GM06990 (cell line): ENCODE measurements around the gene ATP2A3.

ENCODE experiments used
- DNase-seq: peaks from one replicate; pipeline ENCODE4 v3.0.0-alpha.2; 2011; ENCODE audit not compliant: insufficient read length; ENCODE audit errors: extremely low read depth
- H3K27me3 ChIP-seq: replicated peaks from 2 replicates; pipeline ENCODE4 v1.6.0; 2011; ENCODE audit warnings: low read length; ENCODE audit not compliant: control insufficient read depth, insufficient read depth
- H3K36me3 ChIP-seq: 2 replicates; pipeline ENCODE4 v1.5.1; 2011; ENCODE audit warnings: low read length; ENCODE audit not compliant: control insufficient read depth, insufficient read depth
- H3K4me3 ChIP-seq: replicated peaks from 2 replicates; pipeline ENCODE4 v1.5.1; 2011; ENCODE audit warnings: low read depth, mild to moderate bottlenecking, control low read depth, low read length
- TF ChIP-seq, protein P1 (sequence below): IDR thresholded peaks from 2 replicates; pipeline ENCODE4 v1.5.1; 2011; ENCODE audit warnings: low read length, control low read depth, mild to moderate bottlenecking, inconsistent platforms; ENCODE audit not compliant: insufficient read depth, poor library complexity, severe bottlenecking

The ATP2A3 gene

DNA sequence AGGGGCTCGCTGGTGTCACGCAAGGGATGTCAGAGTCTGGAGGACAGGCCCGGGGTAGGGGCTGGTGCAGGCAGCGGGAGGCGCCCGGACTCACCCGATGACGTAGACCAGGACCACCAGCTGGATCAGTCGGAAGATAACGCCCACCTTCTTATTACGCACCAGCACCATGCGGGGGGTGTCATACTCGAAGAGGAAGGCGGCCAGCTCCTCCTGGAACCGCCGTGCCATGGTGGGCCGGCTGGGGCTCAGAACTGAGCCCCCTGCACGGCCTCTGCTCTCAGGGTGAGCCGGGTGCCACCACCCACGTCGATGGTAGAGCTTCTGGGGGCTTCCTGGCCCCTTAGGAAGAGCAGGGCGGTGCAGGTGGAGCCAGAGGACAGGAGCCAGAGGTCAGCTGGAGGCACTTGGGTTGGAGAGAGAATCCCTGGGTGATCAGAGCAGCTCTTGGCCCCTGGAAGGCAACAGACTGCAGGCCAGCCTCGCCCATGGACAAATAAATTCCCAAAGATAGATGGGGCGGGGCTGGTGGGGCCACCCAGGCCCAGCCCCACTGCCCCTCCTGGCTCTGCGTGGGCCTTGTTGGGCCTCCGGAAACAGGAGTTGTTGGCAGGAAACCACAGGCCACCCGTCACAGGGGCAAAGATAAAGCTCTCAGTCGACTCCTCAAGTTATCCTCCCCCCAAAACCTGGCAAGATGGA is 48.1 kb downstream of the ATP2A3 start, which contains the start of gene P2RX1:
Gene P2RX1 (minus strand): TSS at position 471 of the 702 bp plus-strand sequence. CDS start 240 bp downstream, at position 231.
- peak; percentile 56 for DNase-seq
- no peak within 1 kb of the TSS for H3K4me3 ChIP-seq
- H3K27me3 ChIP-seq: no peaks in the 10 kb centered on the region
- TF ChIP-seq, protein P1, sequence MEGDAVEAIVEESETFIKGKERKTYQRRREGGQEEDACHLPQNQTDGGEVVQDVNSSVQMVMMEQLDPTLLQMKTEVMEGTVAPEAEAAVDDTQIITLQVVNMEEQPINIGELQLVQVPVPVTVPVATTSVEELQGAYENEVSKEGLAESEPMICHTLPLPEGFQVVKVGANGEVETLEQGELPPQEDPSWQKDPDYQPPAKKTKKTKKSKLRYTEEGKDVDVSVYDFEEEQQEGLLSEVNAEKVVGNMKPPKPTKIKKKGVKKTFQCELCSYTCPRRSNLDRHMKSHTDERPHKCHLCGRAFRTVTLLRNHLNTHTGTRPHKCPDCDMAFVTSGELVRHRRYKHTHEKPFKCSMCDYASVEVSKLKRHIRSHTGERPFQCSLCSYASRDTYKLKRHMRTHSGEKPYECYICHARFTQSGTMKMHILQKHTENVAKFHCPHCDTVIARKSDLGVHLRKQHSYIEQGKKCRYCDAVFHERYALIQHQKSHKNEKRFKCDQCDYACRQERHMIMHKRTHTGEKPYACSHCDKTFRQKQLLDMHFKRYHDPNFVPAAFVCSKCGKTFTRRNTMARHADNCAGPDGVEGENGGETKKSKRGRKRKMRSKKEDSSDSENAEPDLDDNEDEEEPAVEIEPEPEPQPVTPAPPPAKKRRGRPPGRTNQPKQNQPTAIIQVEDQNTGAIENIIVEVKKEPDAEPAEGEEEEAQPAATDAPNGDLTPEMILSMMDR: no peak
- H3K36me3 ChIP-seq: no peaks in the 10 kb centered on the region

DNA sequence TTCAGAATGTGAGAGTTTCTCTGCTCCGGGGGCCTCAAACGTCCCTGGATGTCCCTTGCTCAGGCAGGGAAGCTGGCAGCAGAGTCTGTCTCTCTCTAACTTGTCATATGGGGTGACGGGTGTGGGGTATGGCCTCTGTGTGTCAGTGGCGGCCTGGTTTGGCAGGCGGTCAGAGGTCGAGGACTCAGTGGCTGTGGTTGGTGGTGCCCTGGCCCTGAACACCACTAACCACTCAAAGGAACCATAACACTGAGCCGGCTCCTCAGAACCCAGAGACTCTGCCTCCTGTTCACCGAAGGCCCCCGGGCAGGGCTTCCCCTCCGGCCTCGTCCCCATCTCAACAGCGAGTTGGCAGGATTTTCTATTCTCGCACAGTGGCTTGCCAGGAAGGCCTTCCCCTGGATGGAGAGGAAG is 48.6 kb downstream of the ATP2A3 start:
- no peaks in the 10 kb centered on the region for H3K27me3 ChIP-seq
- no peaks in the 10 kb centered on the region for H3K36me3 ChIP-seq
- TF ChIP-seq, protein P1: no peak
- no peak overlapping the region for H3K4me3 ChIP-seq
- peak; percentile 65 for DNase-seq

GRCh38 chr17:3914312-3914670 is 49.9 kb downstream of the ATP2A3 start:
- H3K4me3 ChIP-seq: peak overlapping the region; percentile 44
- H3K27me3 ChIP-seq: no peaks in the 10 kb centered on the region
- peak; percentile 78 for DNase-seq
- TF ChIP-seq, protein P1: no peak
- H3K36me3 ChIP-seq: no peaks in the 10 kb centered on the region

- peak; percentile 76 for DNase-seq
- peak overlapping the region; percentile 44 for H3K4me3 ChIP-seq
- H3K27me3 ChIP-seq: no peaks in the 10 kb centered on the region
- TF ChIP-seq, protein P1: peak; percentile 99
- no peaks in the 10 kb centered on the region for H3K36me3 ChIP-seq
These were observed 50.5 kb downstream of the ATP2A3 start for GRCh38 chr17:3913531-3914311.

GRCh38 chr17:3912827-3913226 is 51.4 kb downstream of the ATP2A3 start:
- TF ChIP-seq, protein P1: no peak
- no peaks in the 10 kb centered on the region for H3K27me3 ChIP-seq
- no peak overlapping the region for H3K4me3 ChIP-seq
- H3K36me3 ChIP-seq: no peaks in the 10 kb centered on the region
- DNase-seq: no peak
